IPS-18c (cell line): ENCODE results near the gene DGCR8.

Experiments used
- H3K4me3 ChIP-seq: 2 replicates; pipeline ENCODE4 v1.7.0; 2013; ENCODE audit warnings: low read depth, mild to moderate bottlenecking, low read length, moderate library complexity; ENCODE audit not compliant: insufficient read depth
- H3K9me3 ChIP-seq: one replicate; pipeline ENCODE4 v1.6.1; 2013; ENCODE audit warnings: mild to moderate bottlenecking, low read length, moderate library complexity; ENCODE audit not compliant: control insufficient read depth, insufficient read depth

The DGCR8 gene

DNA sequence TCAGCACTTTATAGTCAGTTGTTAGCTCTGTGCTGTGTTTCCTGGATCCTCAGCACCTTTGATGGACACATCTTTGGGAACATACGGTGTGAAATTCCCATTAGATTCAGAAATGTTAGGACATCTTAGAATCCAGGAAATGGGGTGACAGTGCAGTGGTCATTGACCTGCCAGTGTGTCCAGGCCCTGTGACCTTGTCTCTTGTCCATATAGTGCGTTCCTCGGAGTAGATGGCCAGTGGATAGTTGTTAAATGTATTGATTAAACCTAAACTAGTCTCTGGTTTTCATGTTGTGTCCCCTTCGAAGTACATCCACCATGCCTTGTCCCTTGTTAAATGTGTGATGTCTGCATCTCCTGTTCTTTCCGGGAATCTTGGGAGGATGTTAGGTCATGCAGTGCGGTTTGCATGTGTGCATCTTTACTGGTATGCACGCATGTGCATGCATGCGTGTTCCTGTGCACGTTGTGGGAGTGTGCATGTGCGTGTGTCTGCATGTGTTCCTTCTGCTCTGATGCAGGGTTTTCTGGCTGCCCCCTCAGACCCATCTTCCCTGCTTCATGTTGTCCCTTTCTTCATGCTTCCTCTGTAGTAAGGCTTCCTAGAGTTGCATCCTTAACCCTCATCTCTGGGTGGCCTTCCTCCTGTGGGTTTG lies 4.0 kb downstream of the DGCR8 start:
- Histone ChIP-seq H3K9me3 (no peaks in the 10 kb centered on the region), H3K4me3 (no peak overlapping the region)

DNA sequence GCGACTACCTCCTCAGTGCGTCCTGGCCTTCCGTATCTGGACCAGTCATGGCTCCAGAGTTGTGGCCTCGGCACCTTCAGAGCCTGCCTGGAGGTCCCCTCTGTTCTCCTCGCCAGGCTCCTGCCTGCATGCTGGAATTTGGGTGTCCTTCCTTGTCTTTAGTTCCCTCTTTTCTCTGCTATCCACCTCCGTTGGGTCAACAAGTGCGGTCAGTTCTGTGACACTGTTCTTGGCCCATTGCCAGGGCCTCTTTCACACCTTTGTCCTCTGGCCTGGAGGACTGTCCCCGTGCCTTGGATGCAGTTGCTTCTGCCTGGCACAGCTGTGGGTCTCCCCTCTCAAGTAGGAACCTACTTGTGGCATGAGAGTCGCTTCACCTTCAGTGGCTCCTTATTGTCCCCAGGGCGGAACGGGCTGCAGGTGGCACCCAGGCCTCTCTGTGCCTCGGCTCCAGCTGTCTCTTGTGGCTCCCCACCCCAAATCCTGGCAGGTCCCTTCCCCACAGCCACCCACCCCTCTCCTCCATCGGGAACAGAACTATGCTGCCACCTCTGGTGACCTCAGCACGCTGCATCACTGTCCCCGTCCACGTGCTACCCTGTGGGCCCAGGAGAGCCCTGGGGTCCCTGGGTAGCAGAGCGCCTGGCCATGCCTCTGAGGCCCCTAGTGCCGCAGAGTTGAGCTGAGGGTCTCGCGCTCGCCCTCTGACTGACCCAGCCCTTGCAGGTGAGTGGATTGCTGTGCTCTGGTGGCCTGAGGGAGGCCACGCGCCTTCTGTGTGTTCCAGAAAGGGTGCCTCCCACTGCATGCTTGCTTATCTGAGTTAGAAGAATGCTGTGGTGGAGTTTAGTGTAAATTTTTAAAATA lies 4.7 kb downstream of the DGCR8 start:
- H3K4me3 ChIP-seq, result no peak overlapping the region
- no peaks in the 10 kb centered on the region for H3K9me3 ChIP-seq

DNA sequence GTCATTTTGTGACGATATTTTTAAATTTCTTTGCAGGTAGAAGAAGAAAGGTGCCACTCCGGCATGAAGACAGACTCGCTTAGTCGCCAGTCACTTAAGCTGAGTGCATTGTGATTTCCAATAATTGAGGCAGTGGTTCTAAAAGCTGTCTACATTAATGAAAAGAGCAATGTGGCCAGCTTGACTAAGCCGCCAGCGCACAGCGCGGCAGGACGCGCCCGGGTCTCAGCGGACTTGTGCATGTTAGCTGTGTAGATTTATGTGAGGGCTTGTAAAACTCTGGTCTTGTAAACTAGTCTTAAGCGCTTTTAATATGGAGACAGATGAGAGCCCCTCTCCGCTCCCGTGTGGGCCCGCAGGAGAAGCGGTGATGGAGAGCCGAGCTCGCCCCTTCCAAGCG lies 5.6 kb downstream of the DGCR8 start:
- H3K4me3 ChIP-seq, result no peak overlapping the region
- H3K9me3 ChIP-seq, result no peaks in the 10 kb centered on the region

DNA sequence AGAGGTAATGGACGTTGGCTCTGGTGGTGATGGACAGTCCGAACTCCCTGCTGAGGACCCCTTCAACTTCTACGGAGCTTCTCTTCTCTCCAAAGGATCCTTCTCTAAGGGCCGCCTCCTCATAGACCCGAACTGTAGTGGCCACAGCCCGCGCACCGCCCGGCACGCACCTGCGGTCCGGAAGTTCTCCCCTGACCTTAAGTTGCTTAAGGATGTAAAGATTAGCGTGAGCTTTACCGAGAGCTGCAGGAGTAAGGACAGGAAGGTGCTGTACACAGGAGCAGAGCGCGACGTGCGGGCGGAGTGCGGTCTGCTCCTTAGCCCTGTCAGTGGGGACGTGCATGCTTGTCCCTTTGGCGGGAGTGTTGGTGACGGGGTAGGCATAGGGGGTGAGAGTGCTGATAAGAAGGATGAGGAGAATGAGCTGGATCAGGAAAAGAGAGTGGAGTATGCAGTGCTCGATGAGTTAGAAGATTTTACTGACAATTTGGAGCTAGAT lies 6.1 kb downstream of the DGCR8 start:
- H3K4me3 ChIP-seq, result no peak overlapping the region
- H3K9me3 ChIP-seq, result no peaks in the 10 kb centered on the region

DNA sequence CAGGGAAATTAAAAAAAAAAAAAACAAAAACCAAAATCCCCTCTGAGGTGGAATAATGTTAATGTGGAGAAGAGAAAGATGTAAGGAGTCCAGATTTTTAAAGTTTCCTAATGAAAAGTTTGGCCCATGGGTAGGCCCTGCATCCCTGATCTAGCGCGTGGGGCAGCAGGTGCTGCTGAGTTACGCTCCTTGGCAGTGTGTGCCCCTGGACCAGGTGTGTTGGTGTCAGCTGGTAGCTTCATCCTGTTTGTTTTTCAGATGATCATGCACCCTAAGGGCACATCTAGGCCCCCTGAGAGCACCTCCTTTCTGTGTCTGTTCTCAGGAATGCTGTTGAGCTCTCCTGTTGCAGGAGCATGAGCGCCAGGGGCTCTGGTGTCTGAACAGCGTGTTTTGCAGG lies 6.7 kb downstream of the DGCR8 start:
- Histone ChIP-seq H3K9me3 (no peaks in the 10 kb centered on the region), H3K4me3 (no peak overlapping the region)

DNA sequence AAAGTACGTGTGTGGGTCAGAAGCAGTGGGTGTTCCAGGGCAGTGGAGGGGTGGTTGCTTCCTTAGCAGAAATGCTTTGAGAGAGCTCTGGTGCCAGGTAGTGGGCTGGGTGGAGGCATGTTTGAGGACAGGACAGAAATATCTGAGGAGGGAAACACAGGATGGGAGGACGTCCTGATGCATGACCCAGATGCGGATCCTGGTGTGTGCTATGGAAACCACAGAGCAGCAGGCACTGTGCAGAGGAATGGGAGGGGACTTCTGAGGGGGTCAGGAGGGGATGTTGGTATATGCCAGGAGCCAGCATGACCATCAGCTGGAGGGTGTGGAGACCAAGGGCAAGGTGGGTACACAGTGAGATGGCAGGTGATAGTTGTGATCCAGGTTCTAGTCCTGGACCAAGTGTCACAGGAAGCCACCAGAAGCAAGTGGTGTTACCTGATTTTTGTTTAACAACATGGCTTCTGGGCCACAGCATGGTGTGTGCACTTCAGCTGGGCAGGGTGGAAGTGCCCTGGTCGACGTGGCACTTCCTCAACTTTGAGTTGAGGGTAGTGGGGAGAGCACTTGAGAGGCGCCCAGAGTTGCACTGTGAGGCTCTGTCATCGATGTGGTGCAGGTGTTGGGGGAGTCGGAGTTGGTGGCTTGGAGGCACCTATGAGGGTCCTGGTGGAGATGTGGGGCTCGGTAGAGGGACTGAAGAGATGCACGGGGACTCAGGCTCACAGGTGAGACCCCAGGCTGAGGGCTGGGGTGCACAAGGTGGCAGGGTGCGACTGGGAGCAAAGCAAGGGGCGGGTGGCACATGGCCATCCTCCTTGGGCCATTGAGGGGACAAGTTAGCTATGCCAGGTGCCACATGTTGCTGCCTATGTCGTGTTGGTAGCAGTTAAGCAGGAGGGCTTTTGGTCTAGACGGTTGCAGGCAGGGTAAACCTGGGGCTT lies 7.5 kb downstream of the DGCR8 start:
- Histone ChIP-seq H3K9me3 (no peaks in the 10 kb centered on the region), H3K4me3 (no peak overlapping the region)

DNA sequence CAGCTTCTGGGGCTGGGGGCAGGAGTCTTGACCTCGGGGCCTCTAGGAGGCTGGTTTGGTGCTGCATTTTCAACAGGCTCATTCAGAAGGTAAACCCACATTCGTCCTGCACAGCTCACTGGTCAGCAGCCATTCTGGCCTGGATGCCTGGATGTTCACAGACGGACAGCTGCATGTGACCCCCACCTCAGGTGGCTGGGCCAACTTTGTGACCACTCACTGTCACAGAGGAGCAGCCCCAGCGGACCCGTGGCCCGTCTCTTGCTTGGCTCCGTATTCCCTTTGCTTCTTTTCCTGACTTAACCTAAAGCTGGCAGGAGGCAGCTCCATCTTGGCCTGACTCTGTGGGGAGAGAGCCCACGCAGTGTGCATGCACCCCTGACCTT lies 8.2 kb downstream of the DGCR8 start:
- H3K4me3 ChIP-seq, result no peak overlapping the region

DNA sequence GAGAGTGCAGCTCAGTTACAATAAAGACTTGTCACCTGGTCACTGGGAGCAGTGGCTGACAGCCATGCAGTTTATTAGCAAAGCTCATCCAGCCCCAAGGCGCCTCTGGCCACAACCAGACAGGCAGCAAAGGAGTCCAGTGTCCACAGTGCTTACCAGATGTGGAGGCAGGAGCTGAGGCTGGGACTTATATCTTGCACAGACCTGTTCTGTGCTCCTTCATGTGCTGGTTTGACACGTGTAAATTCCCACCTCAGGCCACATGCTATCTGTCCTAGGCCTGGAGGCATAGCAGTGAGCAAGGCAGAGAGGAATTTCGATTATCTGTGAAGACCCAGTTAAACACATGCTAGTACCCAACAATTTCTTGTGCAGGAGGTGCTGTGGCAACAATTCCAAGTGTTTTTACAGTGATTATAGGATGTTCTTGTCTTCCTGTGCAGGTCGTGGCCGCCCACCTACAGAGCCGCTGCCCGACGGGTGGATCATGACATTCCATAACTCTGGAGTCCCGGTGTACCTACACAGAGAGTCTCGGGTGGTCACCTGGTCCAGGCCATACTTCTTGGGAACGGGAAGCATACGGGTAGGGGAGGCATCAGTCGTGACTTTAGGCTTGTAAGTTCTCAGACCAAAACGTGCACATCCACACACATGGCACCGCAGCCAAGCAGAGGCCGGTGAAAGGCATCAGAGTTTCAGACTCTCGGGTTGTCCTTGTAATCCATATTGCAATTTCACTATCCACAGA lies 9.4 kb downstream of the DGCR8 start:
- Histone ChIP-seq H3K9me3 (no peaks in the 10 kb centered on the region), H3K4me3 (no peak overlapping the region)

More for the DNA sequence above, 8.2 kb downstream of the DGCR8 start:
- H3K9me3 ChIP-seq, result no peaks in the 10 kb centered on the region

DNA sequence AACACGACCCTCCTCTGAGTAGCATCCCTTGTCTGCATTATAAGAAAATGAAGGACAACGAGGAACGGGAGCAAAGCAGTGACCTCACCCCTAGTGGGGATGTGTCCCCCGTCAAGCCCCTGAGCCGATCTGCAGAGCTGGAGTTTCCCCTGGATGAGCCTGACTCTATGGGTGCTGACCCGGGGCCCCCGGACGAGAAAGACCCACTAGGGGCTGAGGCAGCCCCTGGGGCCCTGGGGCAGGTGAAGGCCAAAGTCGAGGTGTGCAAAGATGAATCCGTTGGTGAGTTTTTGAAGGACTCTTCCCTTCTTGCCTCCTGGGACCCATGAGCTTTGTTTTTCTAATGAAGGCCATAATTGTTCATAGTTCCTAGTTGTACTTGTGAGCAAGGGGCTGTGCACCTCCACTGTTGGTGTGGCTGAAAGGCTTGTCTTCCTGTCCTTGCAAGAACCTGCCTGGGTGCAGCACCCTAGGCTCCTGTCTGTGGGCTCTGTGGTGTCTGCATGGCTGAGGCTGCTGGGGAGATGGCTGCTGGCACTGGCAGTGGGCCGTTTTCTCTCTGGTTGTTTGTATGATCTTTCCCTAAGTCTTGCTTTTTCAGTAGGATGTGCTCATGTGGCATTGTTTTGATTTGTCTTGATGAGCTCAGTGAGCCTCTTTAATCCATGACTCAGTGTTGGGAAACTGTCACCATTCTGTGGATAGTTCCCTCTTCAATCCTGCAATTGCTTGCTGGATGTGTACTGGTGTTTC lies 10.1 kb downstream of the DGCR8 start:
- no peaks in the 10 kb centered on the region for H3K9me3 ChIP-seq

DNA sequence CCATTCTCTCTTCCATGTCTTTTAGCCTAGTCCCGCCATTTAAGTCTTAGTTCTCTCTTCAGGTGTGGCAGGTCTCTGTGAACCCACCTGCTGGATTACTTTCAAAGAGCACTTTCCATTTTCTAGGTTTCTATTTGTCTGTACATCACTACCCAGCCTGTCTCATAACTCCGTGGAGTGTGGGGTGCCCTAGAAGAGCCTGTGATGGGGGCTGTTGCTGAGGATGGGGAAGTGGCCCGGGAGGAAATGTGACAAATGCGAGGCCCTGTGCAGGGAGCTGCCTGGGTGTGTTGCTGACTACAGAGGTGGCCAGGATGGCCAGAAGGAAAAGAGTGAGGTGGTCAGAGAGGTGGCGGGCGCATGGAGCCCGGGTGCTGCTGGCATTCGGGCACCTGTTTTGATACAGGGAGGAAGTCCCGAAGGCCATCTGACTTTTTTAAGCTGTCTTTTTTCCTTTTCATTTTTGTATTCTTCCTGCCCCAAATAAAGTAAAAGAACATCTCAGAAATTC lies 10.7 kb downstream of the DGCR8 start:
- H3K4me3 ChIP-seq, result no peak overlapping the region
- H3K9me3 ChIP-seq, result no peaks in the 10 kb centered on the region

More for the DNA sequence above, 10.1 kb downstream of the DGCR8 start:
- no peak overlapping the region for H3K4me3 ChIP-seq

DNA sequence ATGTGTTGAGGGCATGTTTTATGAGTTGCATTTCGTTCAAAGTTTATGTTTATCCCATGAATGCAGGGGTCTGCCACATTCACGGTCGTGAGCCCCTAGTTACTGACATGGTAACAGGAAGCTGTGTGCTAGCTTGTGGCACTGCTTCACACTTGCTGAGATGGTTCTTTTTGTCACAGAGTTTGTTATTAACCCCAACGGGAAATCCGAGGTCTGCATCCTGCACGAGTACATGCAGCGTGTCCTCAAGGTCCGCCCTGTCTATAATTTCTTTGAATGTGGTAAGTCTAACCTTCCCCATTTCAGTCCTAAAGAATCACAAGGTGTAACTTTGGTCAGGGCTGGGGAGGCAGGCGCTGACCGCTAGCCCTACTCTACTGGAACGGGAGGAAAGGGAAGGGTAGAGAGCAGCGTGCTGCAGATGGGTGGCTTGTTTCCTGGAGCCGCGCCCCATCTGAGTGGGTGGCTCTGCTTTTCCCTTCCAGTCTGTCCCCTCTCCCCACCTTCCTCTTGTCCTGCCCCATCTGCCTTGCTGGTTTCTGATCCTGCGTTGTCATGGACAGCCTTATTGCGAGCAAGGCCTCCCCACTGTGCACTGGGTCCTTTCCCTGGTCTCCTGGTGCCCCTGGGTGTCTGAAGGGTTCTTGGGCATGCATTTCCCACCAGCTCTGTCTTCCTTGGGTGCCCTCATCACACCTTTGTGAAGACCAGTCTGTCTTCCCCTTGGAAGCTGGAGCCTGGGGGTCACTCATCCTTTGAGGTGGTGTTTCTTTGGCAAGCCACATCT lies 11.8 kb downstream of the DGCR8 start:
- Histone ChIP-seq H3K4me3 (no peak overlapping the region), H3K9me3 (no peaks in the 10 kb centered on the region)

DNA sequence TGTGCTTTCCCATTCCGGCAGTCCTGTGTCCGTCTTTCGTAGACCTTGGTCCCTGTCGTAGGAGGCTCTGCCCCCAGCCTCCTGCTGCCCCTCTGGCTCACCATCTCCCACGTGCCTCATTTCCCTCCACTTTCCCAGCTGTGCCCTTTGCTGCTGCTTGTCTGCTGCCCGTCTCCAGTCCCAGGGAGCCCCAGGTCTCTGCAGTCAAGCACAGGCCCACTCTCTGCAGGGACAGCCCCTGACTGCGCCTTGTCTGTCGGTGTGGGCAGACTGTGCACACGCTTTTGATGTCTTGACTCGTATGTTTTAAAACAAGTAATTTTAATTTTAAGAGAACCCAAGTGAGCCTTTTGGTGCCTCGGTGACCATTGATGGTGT lies 12.4 kb downstream of the DGCR8 start:
- H3K4me3 ChIP-seq, result no peak overlapping the region
- no peaks in the 10 kb centered on the region for H3K9me3 ChIP-seq

DNA sequence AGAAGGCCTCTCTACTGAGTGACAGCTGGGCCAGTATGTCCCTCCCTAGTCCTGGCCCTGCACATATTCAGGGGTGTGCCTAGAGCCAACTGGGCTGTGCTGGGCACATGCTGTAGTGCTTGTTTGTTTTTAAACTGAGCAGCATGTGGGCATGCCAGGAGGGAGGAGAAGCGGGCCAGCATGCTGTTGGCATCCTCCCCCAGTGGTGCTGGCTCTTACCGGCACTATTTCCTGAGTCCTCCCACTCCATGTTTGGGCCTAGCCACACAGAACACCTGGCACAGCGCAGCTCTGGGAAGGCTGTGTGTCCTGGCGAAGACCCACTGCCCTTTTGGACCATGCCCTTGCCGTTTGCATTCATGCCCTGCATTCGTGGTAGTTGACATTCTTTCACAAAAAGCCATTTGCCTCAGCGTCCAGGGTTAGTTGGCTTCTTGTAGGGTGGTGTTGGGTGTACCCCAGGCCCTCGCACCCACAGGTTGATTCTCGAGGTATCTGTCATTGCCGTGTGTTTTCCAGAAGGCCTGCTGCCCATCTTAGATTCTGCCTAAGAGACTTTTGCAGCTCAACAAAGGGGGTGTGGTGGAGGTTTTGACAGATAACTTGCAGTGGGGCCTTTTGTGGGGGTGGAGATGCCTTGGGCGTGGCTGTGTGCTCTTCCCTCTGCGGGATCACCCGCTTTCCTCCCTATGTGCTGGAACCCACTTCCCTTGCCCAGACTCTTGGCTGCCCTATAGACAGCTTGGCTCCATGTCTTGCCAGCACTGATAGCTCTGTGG lies 13.6 kb downstream of the DGCR8 start:
- Histone ChIP-seq H3K9me3 (no peaks in the 10 kb centered on the region), H3K4me3 (no peak overlapping the region)

DNA sequence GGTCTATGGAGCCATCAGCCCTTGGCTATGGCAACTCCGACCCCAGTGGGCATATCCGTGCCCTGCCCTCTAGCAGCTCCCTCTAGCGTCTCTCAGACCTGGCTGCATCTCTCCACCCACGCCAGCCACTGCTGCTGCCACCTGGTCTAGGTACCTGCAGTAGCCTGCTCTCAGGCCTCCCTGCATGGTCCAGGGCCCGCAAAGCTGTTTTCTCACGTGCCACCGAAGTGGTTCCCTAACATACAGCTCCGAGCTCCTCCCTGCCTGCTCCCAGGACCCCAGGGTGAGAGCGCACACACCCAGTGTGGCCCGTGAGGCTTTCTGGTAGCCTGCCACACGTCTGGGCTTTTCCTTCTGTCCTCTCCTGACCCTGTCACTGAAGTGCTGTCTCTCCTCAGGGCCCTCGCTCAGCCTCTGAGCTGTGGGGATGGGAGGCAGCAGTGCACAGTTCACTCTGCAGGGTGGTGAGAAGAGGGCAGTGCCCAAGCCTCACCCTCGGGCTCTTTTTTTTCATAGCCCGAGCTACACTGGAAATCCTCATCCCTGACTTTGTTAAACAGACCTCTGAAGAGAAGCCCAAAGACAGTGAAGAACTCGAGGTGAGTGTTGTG lies 14.3 kb downstream of the DGCR8 start:
- Histone ChIP-seq H3K9me3 (no peaks in the 10 kb centered on the region), H3K4me3 (no peak overlapping the region)
